HL-60 (cell line): ENCODE data around the gene AFTPH.

Experiments
- DNase-seq, 2 experiments: peaks; one replicate each; pipeline ENCODE4 v3.0.0-alpha.2; 2010 to 2020; ENCODE audit warnings: low read depth in 1 of 2, low spot score in 1 of 2
- H3K27ac ChIP-seq: fragments of 250-450 bp; sonication (Bioruptor Pico); replicated peaks from 2 replicates; pipeline ENCODE4 v1.5.1; 2020; ENCODE audit warnings: mild to moderate bottlenecking, moderate library complexity
- H3K27me3 ChIP-seq: fragments of 250-450 bp; sonication (Bioruptor Pico); 2 replicates; pipeline ENCODE4 v1.5.1; 2021; ENCODE audit warnings: mild to moderate bottlenecking, moderate library complexity; ENCODE audit not compliant: insufficient read depth, poor library complexity, severe bottlenecking
- H3K4me3 ChIP-seq: replicated peaks from 2 replicates; pipeline ENCODE4 v1.5.1; 2011; ENCODE audit warnings: mild to moderate bottlenecking, control low read depth, low read length; ENCODE audit not compliant: insufficient read depth
- GABPA ChIP-seq: IDR thresholded peaks from 2 replicates; pipeline ENCODE4 v1.6.1; 2012; ENCODE audit warnings: low read depth
- POLR2AphosphoS5 ChIP-seq: IDR thresholded peaks from 2 replicates; pipeline ENCODE4 v1.6.1; 2012; ENCODE audit warnings: low read depth
- SPI1 ChIP-seq: IDR thresholded peaks from 2 replicates; pipeline ENCODE4 v1.6.1; 2012; ENCODE audit warnings: low read depth, mild to moderate bottlenecking, borderline replicate concordance
- TF ChIP-seq, protein P1 (sequence below): IDR thresholded peaks from 2 replicates; pipeline ENCODE4 v1.6.1; 2012; ENCODE audit warnings: low read depth; ENCODE audit not compliant: insufficient replicate concordance
- TF ChIP-seq, protein P2 (sequence below): IDR thresholded peaks from one replicate; pipeline ENCODE4 v1.5.1; 2011; ENCODE audit warnings: low read length, control low read depth, inconsistent platforms; ENCODE audit not compliant: insufficient read depth

Gene AFTPH

DNA sequence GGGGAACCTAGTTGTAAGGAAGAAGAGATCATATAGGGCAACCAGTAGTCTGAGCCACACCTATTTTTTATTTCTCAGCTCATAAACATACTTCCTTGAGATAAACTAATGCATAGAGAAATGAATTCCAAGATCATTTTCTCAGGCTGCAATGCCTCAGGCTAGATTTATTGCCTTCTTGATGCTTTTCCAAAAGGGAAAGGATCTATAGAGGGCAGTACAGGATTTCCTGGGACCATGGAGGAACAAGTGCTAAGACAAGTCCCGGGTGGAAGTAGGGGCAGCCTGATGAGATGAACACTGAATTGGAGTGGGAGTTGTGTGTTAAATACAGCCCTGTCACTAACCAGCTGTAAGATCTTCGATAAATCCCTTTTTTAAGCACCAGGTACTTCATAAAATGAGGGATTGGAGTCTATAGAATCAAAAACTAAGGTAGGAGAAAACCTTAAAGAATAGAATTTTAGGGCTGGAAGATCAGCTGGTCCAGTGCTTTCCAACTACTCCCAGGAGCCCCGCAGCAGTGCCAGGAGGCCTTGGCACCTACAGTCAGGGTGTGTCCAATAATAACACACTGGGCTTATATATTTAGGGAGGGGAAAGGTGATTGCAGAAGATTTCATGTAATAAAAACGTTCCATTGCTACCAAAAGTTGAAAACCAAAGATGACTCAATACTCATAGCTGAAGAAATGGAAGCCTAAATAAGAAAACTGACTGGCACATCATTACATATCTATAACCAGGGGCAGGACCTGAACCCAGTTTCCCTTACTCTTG, 71.5 kb downstream of the AFTPH start:
- no peaks in the 10 kb centered on the region for H3K27me3 ChIP-seq
- TF ChIP-seq, protein P1, sequence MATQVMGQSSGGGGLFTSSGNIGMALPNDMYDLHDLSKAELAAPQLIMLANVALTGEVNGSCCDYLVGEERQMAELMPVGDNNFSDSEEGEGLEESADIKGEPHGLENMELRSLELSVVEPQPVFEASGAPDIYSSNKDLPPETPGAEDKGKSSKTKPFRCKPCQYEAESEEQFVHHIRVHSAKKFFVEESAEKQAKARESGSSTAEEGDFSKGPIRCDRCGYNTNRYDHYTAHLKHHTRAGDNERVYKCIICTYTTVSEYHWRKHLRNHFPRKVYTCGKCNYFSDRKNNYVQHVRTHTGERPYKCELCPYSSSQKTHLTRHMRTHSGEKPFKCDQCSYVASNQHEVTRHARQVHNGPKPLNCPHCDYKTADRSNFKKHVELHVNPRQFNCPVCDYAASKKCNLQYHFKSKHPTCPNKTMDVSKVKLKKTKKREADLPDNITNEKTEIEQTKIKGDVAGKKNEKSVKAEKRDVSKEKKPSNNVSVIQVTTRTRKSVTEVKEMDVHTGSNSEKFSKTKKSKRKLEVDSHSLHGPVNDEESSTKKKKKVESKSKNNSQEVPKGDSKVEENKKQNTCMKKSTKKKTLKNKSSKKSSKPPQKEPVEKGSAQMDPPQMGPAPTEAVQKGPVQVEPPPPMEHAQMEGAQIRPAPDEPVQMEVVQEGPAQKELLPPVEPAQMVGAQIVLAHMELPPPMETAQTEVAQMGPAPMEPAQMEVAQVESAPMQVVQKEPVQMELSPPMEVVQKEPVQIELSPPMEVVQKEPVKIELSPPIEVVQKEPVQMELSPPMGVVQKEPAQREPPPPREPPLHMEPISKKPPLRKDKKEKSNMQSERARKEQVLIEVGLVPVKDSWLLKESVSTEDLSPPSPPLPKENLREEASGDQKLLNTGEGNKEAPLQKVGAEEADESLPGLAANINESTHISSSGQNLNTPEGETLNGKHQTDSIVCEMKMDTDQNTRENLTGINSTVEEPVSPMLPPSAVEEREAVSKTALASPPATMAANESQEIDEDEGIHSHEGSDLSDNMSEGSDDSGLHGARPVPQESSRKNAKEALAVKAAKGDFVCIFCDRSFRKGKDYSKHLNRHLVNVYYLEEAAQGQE = no peak
- TF ChIP-seq GABPA = no peak
- TF ChIP-seq SPI1 = no peak
- TF ChIP-seq, protein P2, sequence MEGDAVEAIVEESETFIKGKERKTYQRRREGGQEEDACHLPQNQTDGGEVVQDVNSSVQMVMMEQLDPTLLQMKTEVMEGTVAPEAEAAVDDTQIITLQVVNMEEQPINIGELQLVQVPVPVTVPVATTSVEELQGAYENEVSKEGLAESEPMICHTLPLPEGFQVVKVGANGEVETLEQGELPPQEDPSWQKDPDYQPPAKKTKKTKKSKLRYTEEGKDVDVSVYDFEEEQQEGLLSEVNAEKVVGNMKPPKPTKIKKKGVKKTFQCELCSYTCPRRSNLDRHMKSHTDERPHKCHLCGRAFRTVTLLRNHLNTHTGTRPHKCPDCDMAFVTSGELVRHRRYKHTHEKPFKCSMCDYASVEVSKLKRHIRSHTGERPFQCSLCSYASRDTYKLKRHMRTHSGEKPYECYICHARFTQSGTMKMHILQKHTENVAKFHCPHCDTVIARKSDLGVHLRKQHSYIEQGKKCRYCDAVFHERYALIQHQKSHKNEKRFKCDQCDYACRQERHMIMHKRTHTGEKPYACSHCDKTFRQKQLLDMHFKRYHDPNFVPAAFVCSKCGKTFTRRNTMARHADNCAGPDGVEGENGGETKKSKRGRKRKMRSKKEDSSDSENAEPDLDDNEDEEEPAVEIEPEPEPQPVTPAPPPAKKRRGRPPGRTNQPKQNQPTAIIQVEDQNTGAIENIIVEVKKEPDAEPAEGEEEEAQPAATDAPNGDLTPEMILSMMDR = no peak
- no peak for TF ChIP-seq POLR2AphosphoS5
- DNase-seq = no peak
- H3K4me3 ChIP-seq = no peak overlapping the region
- no peak overlapping the region for H3K27ac ChIP-seq

DNA sequence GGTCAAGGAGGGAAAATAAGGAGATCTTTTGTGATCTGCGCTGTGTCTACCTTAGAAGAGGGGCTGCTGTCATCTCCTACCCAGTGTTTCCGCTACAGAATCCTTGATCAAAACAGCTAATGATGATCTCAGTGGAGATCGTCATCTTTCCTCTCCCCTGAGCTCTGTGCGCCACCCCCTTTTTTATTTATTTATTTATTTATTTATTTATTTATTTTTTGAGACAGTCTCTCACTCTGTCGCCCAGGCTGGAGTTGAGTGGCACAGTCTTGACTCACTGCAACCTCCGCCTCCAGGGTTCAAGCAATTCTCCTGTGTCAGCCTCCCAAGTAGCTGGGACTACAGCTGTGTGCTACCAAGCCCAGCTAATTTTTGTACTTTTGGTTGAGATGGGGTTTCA, 74.1 kb downstream of the AFTPH start:
- Histone ChIP-seq H3K4me3 (no peak overlapping the region), H3K27me3 (no peaks in the 10 kb centered on the region)

DNA sequence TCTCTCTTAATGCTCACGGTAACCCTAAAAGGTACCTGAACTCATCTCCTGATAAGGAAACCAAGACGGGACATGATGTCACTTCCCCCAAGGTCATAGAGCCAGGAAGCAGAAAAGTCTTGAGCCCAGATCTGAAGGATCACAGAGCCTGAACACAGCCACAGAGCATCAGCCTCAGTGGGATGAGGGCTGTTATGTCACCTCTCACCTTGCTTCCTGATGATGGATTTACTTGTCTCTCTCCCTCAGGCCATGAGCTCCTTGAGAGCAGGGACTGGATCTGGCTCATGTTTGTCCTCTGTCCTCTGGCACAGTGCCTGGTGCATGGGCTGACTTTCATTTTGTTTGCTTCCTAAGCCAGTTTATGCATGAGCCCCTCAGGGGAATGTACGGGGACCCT, 75.3 kb downstream of the AFTPH start:
- Histone ChIP-seq H3K27ac (no peak overlapping the region), H3K4me3 (no peak overlapping the region), H3K27me3 (no peaks in the 10 kb centered on the region)
- TF ChIP-seq POLR2AphosphoS5 (no peak), SPI1 (no peak), GABPA (no peak)
- TF ChIP-seq, protein P1 = no peak
- TF ChIP-seq, protein P2 = no peak
- no peak for DNase-seq

More for the DNA sequence above, 74.1 kb downstream of the AFTPH start:
- TF ChIP-seq GABPA (no peak), SPI1 (no peak), POLR2AphosphoS5 (no peak)
- TF ChIP-seq, protein P1 = no peak
- TF ChIP-seq, protein P2 = no peak
- DNase-seq = no peak
- no peak overlapping the region for H3K27ac ChIP-seq
